ENCODE results near the gene SHANK1.

DNA sequence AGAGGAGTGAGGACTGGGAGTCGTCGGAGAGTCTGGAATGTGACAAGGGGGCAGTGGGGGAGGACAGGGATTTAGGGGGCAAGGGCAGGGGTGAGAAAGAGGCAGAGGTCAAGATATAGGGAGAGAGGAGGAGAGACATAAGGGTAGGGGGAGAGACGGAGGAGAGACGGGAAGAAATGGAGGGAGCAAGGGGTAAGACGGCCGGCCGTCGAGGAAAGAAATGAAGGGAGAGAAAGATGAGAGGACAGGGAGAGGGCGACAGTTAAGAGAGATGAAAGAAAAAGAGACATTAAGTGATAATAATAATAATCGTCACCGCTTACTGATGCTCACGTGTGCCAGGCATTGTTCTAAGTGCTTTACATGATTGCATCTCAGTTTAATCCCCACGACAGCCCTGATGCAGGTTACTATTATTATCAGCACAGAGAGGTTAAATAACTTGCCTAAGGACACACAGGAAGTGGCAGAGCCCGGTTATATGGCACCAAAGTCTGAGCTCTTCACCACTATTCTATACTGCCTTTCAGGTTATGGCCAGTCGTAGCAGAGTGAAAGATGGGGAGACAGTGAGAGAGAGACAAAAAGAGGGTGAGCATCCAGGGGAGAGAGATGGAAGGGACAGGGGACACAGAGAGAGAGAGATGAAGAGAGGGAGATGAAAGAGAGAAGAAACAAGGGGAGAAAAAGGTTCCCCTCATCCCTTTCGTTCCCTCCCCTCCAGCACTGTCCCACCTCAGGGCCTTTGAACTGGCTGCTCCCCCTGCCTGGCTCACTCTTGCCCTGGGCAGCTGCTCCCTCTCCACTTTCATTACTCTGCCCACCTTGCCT is 56.7 kb downstream of the SHANK1 start:
- TF ChIP-seq, protein P1, sequence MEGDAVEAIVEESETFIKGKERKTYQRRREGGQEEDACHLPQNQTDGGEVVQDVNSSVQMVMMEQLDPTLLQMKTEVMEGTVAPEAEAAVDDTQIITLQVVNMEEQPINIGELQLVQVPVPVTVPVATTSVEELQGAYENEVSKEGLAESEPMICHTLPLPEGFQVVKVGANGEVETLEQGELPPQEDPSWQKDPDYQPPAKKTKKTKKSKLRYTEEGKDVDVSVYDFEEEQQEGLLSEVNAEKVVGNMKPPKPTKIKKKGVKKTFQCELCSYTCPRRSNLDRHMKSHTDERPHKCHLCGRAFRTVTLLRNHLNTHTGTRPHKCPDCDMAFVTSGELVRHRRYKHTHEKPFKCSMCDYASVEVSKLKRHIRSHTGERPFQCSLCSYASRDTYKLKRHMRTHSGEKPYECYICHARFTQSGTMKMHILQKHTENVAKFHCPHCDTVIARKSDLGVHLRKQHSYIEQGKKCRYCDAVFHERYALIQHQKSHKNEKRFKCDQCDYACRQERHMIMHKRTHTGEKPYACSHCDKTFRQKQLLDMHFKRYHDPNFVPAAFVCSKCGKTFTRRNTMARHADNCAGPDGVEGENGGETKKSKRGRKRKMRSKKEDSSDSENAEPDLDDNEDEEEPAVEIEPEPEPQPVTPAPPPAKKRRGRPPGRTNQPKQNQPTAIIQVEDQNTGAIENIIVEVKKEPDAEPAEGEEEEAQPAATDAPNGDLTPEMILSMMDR (conservative IDR thresholded peaks at IDR 0.05; ENCODE audit: low read length) = no peak
- TF ChIP-seq EZH2phosphoT487 (IDR thresholded peaks at IDR 0.05; ENCODE audit: borderline replicate concordance, low read depth, low read length) = no peak

All from OCI-LY7 (cell line).